Lung (tissue), 12 donors: ENCODE results near the gene BCKDHB. TPM values are rescaled to one million over a fixed set of nuclear protein-coding genes. Genes with fewer than 3 reads are reported as not detected.

ENCODE experiments used
- ATAC-seq: fragments of 200-7000 bp; cut with Tn5 transposase; one replicate; pipeline ENCODE4 v1.9.1; 2020; ENCODE audit warnings: moderate number of reproducible peaks; ENCODE audit not compliant: insufficient read depth, low FRiP score
- DNase-seq, 3 donors: peaks; one replicate each; pipeline ENCODE4 v3.0.0-alpha.2; 2013 to 2017
- H3K27ac ChIP-seq, 2 donors: one replicate each; pipeline ENCODE4 v1.5.1; 2013; ENCODE audit warnings: mild to moderate bottlenecking in 2 of 2, moderate library complexity in 2 of 2, control low read depth in 1 of 2, inconsistent platforms in 1 of 2, low read depth in 1 of 2, low read length in 1 of 2
- H3K27me3 ChIP-seq, 3 donors: one replicate each; pipeline ENCODE4 v1.5.1; 2013; ENCODE audit warnings: low read length in 2 of 3; ENCODE audit not compliant: control insufficient read depth in 3 of 3, insufficient read depth in 3 of 3
- H3K36me3 ChIP-seq, 4 donors: one replicate each; pipeline ENCODE4 v1.5.1; 2013; ENCODE audit warnings: low read length in 4 of 4, mild to moderate bottlenecking in 1 of 4, moderate library complexity in 1 of 4; ENCODE audit not compliant: control insufficient read depth in 4 of 4, insufficient read depth in 4 of 4
- H3K4me1 ChIP-seq, 5 donors: one replicate each; pipeline ENCODE4 v1.5.1; 2013; ENCODE audit warnings: low read length in 5 of 5, mild to moderate bottlenecking in 2 of 5, moderate library complexity in 1 of 5; ENCODE audit not compliant: control insufficient read depth in 5 of 5, insufficient read depth in 5 of 5
- H3K4me3 ChIP-seq: one replicate; pipeline ENCODE4 v1.5.1; 2013; ENCODE audit warnings: mild to moderate bottlenecking, control low read depth, moderate library complexity
- H3K9ac ChIP-seq, 2 donors: one replicate each; pipeline ENCODE4 v1.5.1; 2013; ENCODE audit warnings: low read length in 2 of 2, control low read depth in 1 of 2; ENCODE audit not compliant: insufficient read depth in 1 of 2
- H3K9me3 ChIP-seq, 4 donors: one replicate each; pipeline ENCODE4 v1.5.1; 2013; ENCODE audit warnings: low read length in 3 of 4, mild to moderate bottlenecking in 1 of 4, moderate library complexity in 1 of 4; ENCODE audit not compliant: control insufficient read depth in 4 of 4, insufficient read depth in 3 of 4
- CTCF ChIP-seq: IDR thresholded peaks from 2 replicates; pipeline ENCODE4 v1.5.1; 2012; ENCODE audit warnings: mild to moderate bottlenecking; ENCODE audit errors: control extremely low read depth, extremely low read depth
- WGBS, 2 donors: extraction: QIAGEN DNeasy Blood & Tissue Kit; methylation state at CpG; one replicate each; pipeline ENCODE4 v1.1.7; 2013; 5-methylcytosine and 5-hydroxymethylcytosine counted together
- polyA plus RNA-seq, 2 donors: library from polyadenylated mRNA; stranded (reverse); fragments of 200-250 nt; gene quantifications; one replicate each; pipeline ENCODE4 v1.2.1, GENCODE V29; 2013
- total RNA-seq, 2 donors: library from RNA; depleted of rRNA in 1 of 2; stranded (reverse); fragments of >200 nt in 1 of 2; gene quantifications; one replicate each; pipeline ENCODE4 v1.2.1, GENCODE V29; 2014 to 2021
- donor health status: control.
- donor health status: control.
- donor health status: Bipolar disorder and iron deficiency.
- donor health status: healthy.
- donor health status: DM: yes; HTN: yes; CAD: no.

BCKDHB gene
- total and polyA plus RNA-seq, 4 donors = 6.9 to 27.7 (median 15.7) TPM

GRCh38 chr6:80276861-80277260 lies 170.4 kb downstream of the BCKDHB start:
- WGBS, 2 donors = 95 to 97% methylated on average over 2 of the region's 2 CpGs
- DNase-seq (no peak), ATAC-seq (no peak)
- no peak overlapping the region for H3K27ac ChIP-seq
- H3K9ac ChIP-seq = no peak overlapping the region
- no peaks in the 10 kb centered on the region for H3K27me3 ChIP-seq
- no peaks in the 10 kb centered on the region for H3K4me1 ChIP-seq
- H3K4me3 ChIP-seq = no peak overlapping the region
- no peak for TF ChIP-seq CTCF
- H3K36me3 ChIP-seq = no peaks in the 10 kb centered on the region
- no peaks in the 10 kb centered on the region for H3K9me3 ChIP-seq

GRCh38 chr6:80277501-80277900 lies 171.0 kb downstream of the BCKDHB start:
- Histone ChIP-seq H3K27ac (no peak overlapping the region), H3K4me3 (no peak overlapping the region), H3K27me3 (no peaks in the 10 kb centered on the region), H3K9ac (no peak overlapping the region), H3K36me3 (no peaks in the 10 kb centered on the region), H3K4me1 (no peaks in the 10 kb centered on the region), H3K9me3 (no peaks in the 10 kb centered on the region)
- WGBS, 2 donors = 95 to 97% methylated on average over 1 of the region's 1 CpG
- TF ChIP-seq CTCF = no peak
- DNase-seq (no peak), ATAC-seq (no peak)

DNA sequence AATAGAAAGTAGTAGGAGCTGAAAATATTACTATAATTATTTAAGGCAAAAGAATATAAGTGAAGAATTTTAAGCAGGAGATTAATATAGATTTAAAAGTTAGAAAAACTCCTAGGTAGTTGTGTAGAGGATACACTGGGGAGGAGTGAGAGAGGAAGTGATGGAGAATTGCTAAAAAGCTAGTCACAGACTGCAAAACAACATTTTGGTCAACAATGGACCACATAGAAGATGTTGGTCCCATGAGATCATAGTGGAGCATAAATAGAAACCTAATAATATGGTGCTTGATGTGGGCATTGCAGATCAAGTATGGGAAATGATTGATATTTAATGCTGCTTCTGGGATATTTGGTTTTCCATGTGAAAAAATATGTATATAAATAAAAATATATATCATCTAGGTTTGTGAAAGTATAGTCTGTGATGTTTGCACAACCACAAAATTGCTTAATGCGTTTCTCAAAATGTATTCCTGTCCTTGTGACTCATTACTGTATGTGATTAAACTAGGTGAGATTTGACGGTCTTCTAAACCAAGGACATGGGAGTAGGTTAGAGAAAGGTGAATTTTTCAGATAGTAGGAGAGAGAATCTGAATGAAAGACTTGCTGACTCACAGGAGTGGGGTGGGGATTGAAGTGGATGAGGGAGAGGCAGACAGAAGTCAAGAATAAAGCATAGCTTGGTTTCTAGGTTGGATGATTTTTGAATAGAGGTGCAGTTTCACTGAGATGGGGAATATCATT lies 174.0 kb downstream of the BCKDHB start:
- no peaks in the 10 kb centered on the region for H3K4me1 ChIP-seq
- no peaks in the 10 kb centered on the region for H3K36me3 ChIP-seq
- no peak for TF ChIP-seq CTCF
- H3K9ac ChIP-seq = no peak overlapping the region
- ATAC-seq (no peak), DNase-seq (no peak)
- no peaks in the 10 kb centered on the region for H3K9me3 ChIP-seq
- H3K4me3 ChIP-seq = no peak overlapping the region
- WGBS, 2 donors = 79 to 85% methylated on average over 2 of the region's 2 CpGs
- no peak overlapping the region for H3K27ac ChIP-seq
- H3K27me3 ChIP-seq = no peaks in the 10 kb centered on the region
